Stimulated activated CD8-positive, alpha-beta memory T cell treated with anti-CD3 and anti-CD28 coated beads, Interleukin-4, amount 100 ng/mL, for 48 hours (primary cell): ENCODE measurements around the gene UNC119.
"Not testable (repeated sequence)": the region's sequence is repeated elsewhere in the genome, so short reads cannot be mapped to it uniquely, and the experiment has no call there.

Source experiments
- DNase-seq: peaks from one replicate; pipeline ENCODE4 v3.0.0-alpha.2; 2020

Gene UNC119

GRCh38 chr17:28540231-28540630 is 12.2 kb downstream of the UNC119 start:
- no peak for DNase-seq

GRCh38 chr17:28538296-28538895 is 14.0 kb downstream of the UNC119 start:
- DNase-seq: no peak

DNA sequence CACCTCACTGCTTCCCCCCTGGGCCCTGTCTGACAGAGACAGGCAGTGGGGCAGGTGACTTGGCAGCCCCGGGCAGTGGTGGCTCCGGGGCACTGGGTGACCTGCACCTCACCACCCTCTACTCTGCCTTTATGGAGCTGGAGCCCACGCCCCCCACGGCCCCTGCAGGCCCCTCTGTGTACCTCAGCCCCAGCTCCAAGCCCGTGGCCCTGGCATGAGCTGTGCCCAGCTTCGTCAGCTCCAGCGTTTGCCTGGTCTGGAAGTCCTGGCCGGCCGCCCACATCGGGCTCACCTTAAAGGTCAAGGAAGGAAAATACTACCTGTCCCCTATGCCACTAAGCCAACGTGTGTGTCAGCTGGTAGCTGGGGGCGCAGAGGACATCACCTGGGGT is 15.2 kb downstream of the UNC119 start:
- DNase-seq: no peak

GRCh38 chr17:28536532-28537218 is 15.7 kb downstream of the UNC119 start:
- no peak for DNase-seq

- no peak for DNase-seq
Measured at GRCh38 chr17:28534740-28535375, 17.6 kb downstream of the UNC119 start.

- DNase-seq: no peak
Measured at GRCh38 chr17:28533091-28533807, 19.2 kb downstream of the UNC119 start.

GRCh38 chr17:28532050-28532960 is 20.1 kb downstream of the UNC119 start:
- no peak for DNase-seq

DNA sequence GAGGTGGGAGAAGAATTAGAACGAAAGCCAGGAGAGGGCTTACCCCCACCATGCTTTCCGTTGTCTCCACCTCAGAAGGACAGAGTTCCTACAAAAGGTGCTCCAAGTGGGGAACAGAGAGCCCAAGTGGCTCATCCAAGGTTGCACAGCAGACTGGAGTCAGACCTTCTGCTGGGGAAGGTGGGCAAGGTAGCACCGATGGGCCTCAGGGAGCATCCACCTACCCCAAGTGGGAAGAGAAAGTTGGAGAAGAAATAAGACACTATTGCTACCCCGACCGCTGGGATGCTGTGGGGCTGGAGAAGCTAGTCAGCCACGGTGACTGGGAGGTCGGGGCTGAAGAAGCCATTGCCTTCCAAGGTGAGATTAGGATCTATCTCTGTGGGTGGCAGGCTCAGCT is 21.5 kb downstream of the UNC119 start:
- DNase-seq: no peak

GRCh38 chr17:28530250-28530649 is 22.2 kb downstream of the UNC119 start:
- DNase-seq: no peak

DNA sequence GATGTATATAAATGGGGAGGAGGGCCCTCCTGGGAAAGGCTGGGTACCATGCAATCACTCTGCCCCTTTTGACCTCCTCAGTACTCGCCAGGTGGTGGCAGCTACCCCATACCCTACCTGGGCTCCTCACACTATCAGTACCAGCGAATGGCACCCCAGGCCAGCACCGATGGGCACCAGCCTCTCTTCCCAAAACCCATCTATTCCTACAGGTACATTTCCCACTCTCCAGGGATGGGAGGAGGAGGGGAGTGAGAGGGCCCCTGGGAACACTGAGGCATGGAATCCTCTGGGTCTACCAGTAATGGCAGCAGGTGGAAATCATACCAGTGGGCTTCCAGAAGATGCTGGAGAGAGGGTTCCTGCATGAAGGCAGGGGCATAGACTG is 23.4 kb downstream of the UNC119 start:
- no peak for DNase-seq

DNA sequence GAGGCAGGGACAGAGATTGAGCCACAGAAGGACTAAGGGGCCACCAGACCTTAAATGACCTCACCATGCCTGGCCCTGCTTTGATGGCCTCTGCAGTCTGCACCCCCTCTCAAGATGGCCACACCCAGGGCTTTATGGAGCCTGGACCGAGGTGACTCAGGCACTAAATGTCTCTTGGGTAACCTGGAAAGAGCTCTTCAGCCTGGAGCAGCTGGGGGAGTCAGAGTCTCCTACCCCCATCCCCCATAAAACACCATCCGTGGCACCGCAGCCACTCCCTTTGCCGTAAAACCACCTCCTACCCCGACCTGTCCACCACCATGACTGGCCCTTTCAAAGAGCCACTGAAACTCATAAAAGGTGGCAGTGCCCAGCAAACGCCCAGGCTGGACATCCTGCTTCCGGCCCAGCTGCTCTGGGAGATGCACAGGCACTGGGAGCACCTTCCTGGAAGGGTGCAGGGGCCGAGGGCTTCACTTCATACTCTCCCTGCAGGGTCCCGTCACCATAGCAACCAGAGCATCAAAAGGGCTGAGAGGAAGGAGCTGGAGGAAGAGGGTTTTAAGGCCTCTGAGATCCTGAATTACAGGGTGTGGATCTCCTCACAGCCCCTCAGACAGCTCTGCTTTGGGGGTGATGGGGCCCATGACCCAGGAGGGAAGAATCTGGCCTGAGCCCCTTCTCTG is 24.0 kb downstream of the UNC119 start:
- DNase-seq: no peak

DNA sequence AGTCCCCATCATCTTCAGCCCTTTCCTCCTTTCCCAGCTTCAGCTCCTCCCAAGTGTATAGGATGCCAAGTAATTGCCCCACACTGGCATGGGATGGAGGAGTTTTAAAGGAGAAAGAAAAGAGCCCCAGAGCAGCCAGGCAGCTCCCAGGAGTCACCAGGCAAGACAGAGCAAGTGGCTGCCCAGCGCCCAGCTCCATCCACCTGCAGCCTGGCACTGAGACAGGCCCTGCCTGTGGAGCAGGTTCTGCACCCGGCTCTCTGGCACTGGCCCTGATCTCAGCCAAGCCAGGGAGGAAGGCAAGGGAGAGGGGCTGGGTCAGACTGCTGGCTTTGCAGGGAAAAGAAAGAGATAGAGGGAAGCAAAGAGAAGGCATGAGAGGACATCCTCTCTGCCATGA is 24.6 kb downstream of the UNC119 start:
- DNase-seq: no peak

GRCh38 chr17:28527181-28527681 is 25.2 kb downstream of the UNC119 start:
- DNase-seq: no peak

- DNase-seq: no peak
Measured at GRCh38 chr17:28526381-28526780, 26.0 kb downstream of the UNC119 start.

DNA sequence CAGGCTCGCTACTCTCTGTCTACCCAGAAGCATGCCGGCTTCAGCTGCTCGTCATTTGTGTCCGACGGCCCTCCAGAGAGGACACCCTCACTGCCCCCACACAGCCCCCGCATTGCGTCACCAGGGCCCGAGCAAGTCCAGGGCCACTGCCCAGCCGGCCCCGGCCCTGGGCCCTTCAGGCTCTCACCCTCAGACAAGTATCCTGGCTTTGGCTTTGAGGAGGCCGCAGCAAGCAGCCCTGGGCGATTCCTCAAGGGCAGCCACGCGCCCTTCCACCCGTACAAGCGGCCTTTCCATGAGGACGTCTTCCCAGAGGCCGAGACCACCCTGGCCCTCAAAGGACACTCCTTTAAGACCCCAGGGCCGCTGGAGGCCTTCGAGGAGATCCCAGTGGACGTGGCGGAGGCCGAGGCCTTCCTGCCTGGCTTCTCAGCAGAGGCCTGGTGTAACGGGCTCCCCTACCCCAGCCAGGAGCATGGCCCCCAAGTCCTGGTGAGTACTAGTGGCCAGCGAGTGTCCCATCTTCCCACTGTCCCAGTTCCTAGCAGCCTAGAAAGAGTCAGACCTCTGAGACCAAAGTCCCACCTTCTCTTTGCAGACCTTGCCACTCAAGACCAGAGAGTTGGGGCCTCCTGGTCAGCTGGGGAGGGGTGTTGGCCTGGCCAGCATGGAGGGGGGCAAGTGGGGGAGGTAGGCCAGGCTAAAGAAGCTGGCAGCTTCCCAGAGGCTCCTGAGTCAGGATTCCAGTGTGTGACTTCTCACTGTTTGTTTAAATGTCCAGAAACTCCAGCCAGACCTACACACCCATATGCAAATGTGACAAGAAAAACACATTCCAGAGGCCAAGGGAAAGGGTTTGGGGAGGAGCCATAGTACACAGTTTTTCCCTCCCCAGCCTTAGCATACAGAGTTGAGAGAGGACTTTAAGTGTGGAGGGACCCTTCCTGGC is 27.7 kb downstream of the UNC119 start:
- no peak for DNase-seq

- DNase-seq: no peak
Measured at GRCh38 chr17:28523876-28524275, 28.5 kb downstream of the UNC119 start.

DNA sequence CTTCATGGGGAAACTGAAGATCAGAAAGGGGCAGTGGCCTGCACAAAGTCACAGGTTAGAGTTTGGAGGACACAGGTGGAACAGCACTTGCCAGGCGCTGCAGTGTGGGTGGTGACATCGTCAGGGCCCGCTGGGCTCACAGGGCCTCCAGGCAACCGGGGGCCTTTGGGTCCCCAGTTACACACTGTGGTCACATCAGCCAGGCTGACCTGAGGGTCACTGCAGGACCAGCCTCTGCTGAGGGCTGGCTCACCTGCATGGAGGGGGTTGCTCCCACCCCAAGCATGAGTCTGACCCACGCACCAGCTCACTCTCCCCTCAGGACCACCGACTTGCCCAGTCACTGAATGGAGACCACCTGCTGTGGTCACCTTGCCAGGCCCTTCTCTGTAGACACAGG is 29.2 kb downstream of the UNC119 start:
- no peak for DNase-seq

GRCh38 chr17:28522281-28522680 is 30.1 kb downstream of the UNC119 start:
- not testable (repeated sequence) for DNase-seq

- no peak for DNase-seq
Measured at GRCh38 chr17:28521311-28522085, 30.9 kb downstream of the UNC119 start.

DNA sequence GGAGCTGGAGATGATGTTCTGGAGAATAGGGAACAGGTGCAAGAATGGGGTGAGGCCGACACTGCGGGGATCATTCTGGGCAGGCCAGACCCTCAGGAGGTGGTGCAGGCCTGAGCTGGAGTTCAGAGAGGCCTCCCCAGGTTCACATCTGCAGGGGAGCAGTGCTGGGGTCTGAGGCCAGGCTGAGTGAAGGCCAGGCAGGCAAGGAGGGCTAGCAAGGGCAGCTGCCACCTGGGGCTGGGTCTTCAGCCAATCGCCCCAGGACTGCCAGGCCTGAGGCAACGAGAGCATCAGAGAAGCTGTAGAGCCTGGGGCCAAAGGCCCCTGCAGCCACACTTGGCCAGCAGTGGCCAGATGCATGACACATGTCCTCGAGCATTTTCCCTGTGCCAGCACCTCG is 31.7 kb downstream of the UNC119 start:
- no peak for DNase-seq
